Measurements from ENCODE around the gene CD209.

Gene CD209

GRCh38 chr19:7732045-7732444 is 15.3 kb downstream of the CD209 start, which contains the start of gene CLEC4G:
Gene CLEC4G (minus strand): TSS chr19:7732110. CDS start chr19:7732102, 8 bp downstream.
- no peak for TF ChIP-seq CSDC2 (CRISPR knock-in tag; IDR thresholded peaks at IDR 0.05)
- no peak for TF ChIP-seq ZNF70 (CRISPR knock-in tag; IDR thresholded peaks at IDR 0.05)
- TF ChIP-seq BACH2 (CRISPR knock-in tag; IDR thresholded peaks at IDR 0.05; ENCODE audit: borderline replicate concordance) = no peak
- TF ChIP-seq ZFP3 (CRISPR knock-in tag; IDR thresholded peaks at IDR 0.05) = no peak
- TF ChIP-seq ZNF8 (CRISPR knock-in tag; IDR thresholded peaks at IDR 0.05) = no peak
- TF ChIP-seq ARNTL (CRISPR knock-in tag; IDR thresholded peaks at IDR 0.05; ENCODE audit: borderline replicate concordance, low read depth) = no peak
- no peak for TF ChIP-seq TSHZ2 (CRISPR knock-in tag; IDR thresholded peaks at IDR 0.05)
- TF ChIP-seq TCF4 (CRISPR knock-in tag; IDR thresholded peaks at IDR 0.05; ENCODE audit: borderline replicate concordance) = no peak
- TF ChIP-seq SNAI2 (CRISPR knock-in tag; IDR thresholded peaks at IDR 0.05) = no peak
- TF ChIP-seq CSRNP3 (CRISPR knock-in tag; IDR thresholded peaks at IDR 0.05) = no peak
- TF ChIP-seq TOX (CRISPR knock-in tag; IDR thresholded peaks at IDR 0.05; ENCODE audit: borderline replicate concordance) = no peak
- no peak for TF ChIP-seq ZFP30 (CRISPR knock-in tag; IDR thresholded peaks at IDR 0.05)
- TF ChIP-seq ISL1 (CRISPR knock-in tag; IDR thresholded peaks at IDR 0.05) = no peak
- no peak for TF ChIP-seq PPARA (CRISPR knock-in tag; IDR thresholded peaks at IDR 0.05; ENCODE audit: borderline replicate concordance)
- TF ChIP-seq GLIS3 (CRISPR knock-in tag; IDR thresholded peaks at IDR 0.05) = no peak
- TF ChIP-seq CREB5 (CRISPR knock-in tag; IDR thresholded peaks at IDR 0.05; ENCODE audit: low read depth) = no peak
- TF ChIP-seq ZNF565 (CRISPR knock-in tag; conservative IDR thresholded peaks at IDR 0.05; ENCODE audit: low read depth) = no peak
- TF ChIP-seq PATZ1 (CRISPR knock-in tag; IDR thresholded peaks at IDR 0.05; ENCODE audit: borderline replicate concordance) = no peak
- ATAC-seq = no peak

- TF ChIP-seq GLIS3 (CRISPR knock-in tag; IDR thresholded peaks at IDR 0.05) = no peak
- TF ChIP-seq PPARA (CRISPR knock-in tag; IDR thresholded peaks at IDR 0.05; ENCODE audit: borderline replicate concordance) = no peak
- no peak for TF ChIP-seq ZNF565 (CRISPR knock-in tag; conservative IDR thresholded peaks at IDR 0.05; ENCODE audit: low read depth)
- ATAC-seq = no peak
Observed at GRCh38 chr19:7731615-7732014, 15.7 kb downstream of the CD209 start.

GRCh38 chr19:7731218-7731595 is 16.1 kb downstream of the CD209 start:
- ATAC-seq = no peak
- no peak for TF ChIP-seq ZC3H10 (CRISPR knock-in tag; IDR thresholded peaks at IDR 0.05)
- TF ChIP-seq POU6F1 (CRISPR knock-in tag; IDR thresholded peaks at IDR 0.05; ENCODE audit: borderline replicate concordance, low read depth) = no peak
- TF ChIP-seq CREB5 (CRISPR knock-in tag; IDR thresholded peaks at IDR 0.05; ENCODE audit: low read depth) = no peak
- no peak for TF ChIP-seq CSRNP3 (CRISPR knock-in tag; IDR thresholded peaks at IDR 0.05)
- no peak for TF ChIP-seq ISL1 (CRISPR knock-in tag; IDR thresholded peaks at IDR 0.05)
- no peak for TF ChIP-seq TCF4 (CRISPR knock-in tag; IDR thresholded peaks at IDR 0.05; ENCODE audit: borderline replicate concordance)
- TF ChIP-seq ESRRG (CRISPR knock-in tag; IDR thresholded peaks at IDR 0.05) = no peak
- TF ChIP-seq ZFP30 (CRISPR knock-in tag; IDR thresholded peaks at IDR 0.05) = no peak
- no peak for TF ChIP-seq TSHZ2 (CRISPR knock-in tag; IDR thresholded peaks at IDR 0.05)
- TF ChIP-seq ZNF8 (CRISPR knock-in tag; IDR thresholded peaks at IDR 0.05) = no peak
- TF ChIP-seq ZNF70 (CRISPR knock-in tag; IDR thresholded peaks at IDR 0.05) = no peak
- no peak for TF ChIP-seq ZNF565 (CRISPR knock-in tag; conservative IDR thresholded peaks at IDR 0.05; ENCODE audit: low read depth)
- no peak for TF ChIP-seq OSR1 (CRISPR knock-in tag; IDR thresholded peaks at IDR 0.05)
- no peak for TF ChIP-seq BACH2 (CRISPR knock-in tag; IDR thresholded peaks at IDR 0.05; ENCODE audit: borderline replicate concordance)
- TF ChIP-seq GLIS3 (CRISPR knock-in tag; IDR thresholded peaks at IDR 0.05) = no peak
- TF ChIP-seq CSDC2 (CRISPR knock-in tag; IDR thresholded peaks at IDR 0.05) = no peak
